Measurements from ENCODE around the gene GLTP.
A peak's percentile ranks its signal among the peaks of the same experiment; 100 is the strongest.
"Not testable (repeated sequence)": the region's sequence is repeated elsewhere in the genome, so short reads cannot be mapped to it uniquely, and the experiment has no call there.

Gene GLTP, protein sequence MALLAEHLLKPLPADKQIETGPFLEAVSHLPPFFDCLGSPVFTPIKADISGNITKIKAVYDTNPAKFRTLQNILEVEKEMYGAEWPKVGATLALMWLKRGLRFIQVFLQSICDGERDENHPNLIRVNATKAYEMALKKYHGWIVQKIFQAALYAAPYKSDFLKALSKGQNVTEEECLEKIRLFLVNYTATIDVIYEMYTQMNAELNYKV

DNA sequence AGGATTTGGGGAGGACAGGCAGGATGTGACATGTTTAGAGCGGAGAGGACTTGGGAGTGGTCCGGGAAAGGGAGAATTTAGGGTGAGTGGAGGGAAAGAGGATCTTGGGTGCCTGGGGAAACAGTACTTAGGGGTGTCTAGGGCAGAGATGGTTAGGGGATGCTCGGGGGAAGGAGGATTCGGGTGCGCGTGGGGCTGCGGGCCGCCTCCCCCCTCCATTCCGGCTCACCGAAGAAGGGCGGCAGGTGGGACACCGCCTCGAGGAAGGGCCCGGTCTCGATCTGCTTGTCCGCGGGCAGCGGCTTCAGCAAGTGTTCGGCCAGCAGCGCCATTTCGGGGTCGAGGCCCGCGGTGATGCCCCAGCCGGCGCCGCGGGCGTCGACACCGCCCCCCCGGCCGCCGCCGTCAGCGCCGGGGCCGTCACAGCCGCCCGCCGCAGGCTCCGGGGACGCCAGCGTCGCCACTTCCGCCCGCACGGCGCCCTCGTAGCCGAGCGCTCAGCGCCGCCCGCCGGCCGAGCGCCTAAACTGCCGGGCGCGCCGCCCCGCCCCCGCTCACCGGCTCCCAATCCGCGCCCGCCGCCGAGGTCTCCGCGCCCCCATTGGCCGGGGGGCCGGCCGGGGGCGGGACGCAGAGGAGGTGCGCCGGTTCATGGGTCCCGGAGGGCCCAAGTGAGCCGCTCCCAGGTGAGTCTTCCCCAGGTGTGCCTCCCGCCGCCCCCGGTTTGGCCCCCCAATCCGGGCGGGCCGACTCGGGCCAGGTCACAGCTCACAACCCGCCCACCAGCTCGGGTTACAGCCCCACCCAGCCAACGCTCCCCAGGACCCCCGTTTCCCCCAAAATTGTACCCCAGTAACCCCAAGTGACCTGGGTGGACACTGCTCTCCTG is at the start of gene GLTP:
Gene GLTP, minus strand, starts transcription at position 499 of the 889 bp plus-strand sequence. Its CDS starts 167 bp downstream, at position 332.
- DNase-seq = peak; percentile 58 to 70

DNA sequence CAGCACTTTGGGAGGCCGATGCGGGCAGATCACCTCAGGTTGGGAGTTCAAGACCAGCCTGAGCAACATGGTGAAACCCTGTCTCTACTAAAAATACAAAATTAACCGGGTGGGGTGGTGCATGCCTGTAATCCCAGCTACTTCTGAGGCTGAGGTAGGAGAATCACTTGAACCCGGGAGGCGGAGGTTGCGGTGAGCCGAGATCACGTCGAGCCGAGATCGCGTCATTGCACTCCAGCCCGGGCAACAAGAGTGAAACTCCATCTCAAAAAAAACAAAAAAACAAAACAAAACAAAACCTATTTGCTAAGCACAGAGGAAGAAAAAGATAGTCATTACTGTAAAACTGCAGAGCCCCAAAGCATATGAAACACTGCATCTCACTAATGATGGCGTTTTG is 49.0 kb upstream of the GLTP start:
- DNase-seq = not testable (repeated sequence)

DNA sequence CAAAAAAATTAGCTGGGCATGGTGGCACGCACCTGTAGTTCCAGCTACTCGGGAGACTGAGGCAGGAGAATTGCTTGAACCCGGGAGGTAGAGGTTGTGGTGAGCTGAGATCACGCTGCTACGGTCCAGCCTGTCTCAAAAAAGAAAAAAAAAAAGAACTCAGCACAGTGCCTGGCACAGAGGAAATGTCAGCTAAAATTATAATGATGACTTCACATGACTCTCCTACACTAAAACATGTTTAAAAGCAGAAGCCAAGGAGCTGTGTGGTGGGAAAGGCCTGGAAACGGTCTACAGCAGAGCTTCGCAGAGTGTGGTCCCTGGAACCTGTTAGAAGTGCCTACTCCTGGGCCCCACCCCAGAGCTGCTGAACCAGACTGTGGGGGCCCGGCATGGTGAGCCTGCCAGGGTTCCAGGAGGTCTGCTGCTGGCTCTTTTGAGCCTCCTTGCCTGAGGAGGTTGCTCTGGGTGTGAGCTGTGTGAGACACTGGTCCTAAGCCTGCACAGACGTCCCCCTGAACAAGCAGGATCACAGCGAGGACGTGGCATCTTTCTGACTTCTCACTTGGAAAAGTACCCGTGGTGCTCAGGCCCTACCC is 47.8 kb upstream of the GLTP start:
- DNase-seq = no peak

- peak in 1 of 2 experiments; percentile 30 for DNase-seq
Observed at GRCh38 chr12:109927622-109928021, 47.3 kb upstream of the GLTP start.

- DNase-seq = no peak
Observed at GRCh38 chr12:109926488-109927210, 46.3 kb upstream of the GLTP start.

DNA sequence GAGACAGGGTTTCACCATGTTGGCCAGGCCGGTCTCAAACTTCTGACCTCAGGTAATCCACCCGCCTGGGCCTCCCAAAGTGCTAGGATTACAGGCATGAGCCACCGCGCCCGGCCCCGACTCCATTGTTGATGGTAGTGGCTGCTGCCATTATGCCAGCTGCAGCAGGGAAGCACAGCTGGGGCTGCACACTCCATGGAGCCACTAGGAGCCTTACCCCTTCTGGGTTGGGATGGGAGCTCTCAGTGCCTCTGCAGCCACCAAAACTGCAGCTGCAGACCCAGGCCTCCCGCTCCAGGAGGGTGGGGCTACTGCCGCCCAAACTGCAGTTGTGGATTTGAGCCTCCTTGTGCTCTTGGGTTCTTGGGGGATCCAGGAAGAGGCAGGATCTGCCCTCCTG is 45.7 kb upstream of the GLTP start:
- DNase-seq = no peak

- DNase-seq = no peak
Observed at GRCh38 chr12:109925185-109925840, 45.0 kb upstream of the GLTP start.

DNA sequence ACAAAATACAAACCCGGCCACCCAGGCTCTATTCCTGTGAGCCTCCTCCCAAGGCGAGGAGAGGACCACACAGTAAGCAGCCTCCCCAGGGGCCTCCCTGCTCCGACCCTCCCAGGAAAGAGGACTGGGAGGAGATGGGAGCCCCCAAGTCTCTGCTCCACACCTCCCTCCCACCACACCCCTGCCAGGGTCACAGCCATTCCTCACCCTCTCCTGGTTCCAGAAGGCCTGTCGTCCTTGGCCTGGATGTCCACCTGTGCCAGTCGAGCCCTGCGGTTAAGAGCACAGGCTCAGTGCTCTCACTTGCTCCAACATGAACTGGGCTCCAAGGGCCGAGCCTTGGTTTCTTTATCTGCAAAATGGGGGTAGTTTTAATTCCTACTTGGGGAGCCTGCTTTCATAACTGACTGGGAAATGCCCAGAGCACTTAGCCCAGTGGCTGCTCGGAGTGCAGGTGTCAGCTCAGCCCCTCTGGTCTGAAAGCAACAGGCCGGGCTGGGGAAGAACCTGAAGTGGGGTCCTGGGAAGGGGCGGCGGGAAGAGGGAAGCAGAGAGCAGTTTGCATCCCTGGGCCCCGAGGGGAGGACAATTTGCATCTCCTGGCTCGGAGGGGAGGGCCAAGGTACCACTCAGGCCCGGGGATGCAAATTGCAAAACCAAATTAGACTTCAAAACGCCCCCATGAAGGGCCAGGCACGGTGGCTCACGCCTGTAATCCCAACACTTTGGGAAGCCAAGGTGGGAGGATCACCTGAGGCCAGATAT is 43.3 kb upstream of the GLTP start:
- no peak for DNase-seq

DNA sequence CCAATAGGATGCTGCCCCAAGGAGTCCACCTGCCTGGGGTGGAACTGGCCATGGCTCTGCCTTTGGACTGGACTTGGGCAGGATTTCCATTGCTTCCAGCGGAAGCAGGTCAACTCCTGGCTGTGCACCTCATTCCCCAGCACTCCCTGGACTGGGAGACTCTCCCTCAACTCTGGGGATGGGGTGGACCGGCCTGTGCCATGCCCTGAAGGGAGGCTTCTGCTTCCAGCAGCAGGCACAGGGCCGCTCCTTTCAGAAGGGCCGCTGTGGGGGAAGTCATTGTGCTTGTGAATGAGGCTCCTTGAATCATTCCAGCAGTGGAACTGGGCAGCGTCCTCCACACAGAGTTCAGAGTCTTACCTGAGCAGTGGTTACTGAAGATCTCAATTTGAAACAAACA is 42.7 kb upstream of the GLTP start:
- no peak for DNase-seq

- no peak for DNase-seq
Observed at GRCh38 chr12:109921982-109922381, 41.6 kb upstream of the GLTP start.

DNA sequence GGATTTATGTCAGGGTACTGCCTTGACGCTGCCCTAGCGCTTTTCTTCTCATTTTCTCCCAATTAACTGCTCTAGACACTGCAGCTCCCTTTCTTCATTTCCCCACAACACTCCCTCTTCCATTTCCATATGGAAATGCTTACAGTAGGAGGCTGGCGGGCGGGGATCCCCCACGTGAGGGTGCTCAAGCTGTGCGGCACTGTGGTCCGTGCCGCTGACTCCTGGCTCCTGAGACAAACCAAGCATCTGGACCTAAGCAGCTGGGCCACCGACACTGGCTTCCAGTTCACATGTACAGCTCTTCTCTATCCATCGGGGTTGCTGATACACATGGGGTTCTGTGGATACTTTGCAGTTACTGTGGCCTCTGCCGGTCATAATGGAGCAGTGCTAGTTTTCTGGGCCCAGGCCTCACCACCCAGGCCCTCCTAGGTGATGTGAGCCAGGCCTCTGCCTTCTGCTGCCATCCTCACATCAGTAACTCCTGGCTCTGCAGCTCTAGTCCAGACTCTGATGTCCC is 40.0 kb upstream of the GLTP start:
- no peak for DNase-seq

- no peak for DNase-seq
Observed at GRCh38 chr12:109919456-109919855, 39.1 kb upstream of the GLTP start.

- DNase-seq = no peak
Observed at GRCh38 chr12:109916045-109916444, 35.7 kb upstream of the GLTP start.

- no peak for DNase-seq
Observed at GRCh38 chr12:109915171-109916040, 35.1 kb upstream of the GLTP start.

GRCh38 chr12:109914461-109914860 is 34.1 kb upstream of the GLTP start:
- DNase-seq = no peak

GRCh38 chr12:109912855-109913321 is 32.5 kb upstream of the GLTP start:
- DNase-seq = no peak

DNA sequence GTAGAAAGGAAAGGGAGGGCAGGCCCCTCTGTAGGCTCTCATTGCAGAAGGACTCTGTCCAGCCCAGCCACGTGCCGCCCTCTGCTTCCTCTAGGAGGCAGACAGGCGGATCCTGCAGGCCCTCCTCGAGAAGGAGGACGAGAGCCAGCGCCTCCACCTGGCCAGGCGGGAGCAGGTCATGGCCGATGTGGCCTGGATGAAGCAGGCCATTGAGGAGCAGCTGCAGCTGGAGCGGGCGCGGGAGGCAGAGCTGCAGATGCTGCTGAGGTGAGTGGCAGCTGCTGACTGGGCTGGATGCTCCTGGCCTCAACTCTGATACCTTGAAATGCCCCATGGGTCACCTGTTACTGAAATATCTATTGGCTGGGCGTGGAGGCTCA is 30.6 kb upstream of the GLTP start:
- DNase-seq = peak in 1 of 2 experiments; percentile 30

DNA sequence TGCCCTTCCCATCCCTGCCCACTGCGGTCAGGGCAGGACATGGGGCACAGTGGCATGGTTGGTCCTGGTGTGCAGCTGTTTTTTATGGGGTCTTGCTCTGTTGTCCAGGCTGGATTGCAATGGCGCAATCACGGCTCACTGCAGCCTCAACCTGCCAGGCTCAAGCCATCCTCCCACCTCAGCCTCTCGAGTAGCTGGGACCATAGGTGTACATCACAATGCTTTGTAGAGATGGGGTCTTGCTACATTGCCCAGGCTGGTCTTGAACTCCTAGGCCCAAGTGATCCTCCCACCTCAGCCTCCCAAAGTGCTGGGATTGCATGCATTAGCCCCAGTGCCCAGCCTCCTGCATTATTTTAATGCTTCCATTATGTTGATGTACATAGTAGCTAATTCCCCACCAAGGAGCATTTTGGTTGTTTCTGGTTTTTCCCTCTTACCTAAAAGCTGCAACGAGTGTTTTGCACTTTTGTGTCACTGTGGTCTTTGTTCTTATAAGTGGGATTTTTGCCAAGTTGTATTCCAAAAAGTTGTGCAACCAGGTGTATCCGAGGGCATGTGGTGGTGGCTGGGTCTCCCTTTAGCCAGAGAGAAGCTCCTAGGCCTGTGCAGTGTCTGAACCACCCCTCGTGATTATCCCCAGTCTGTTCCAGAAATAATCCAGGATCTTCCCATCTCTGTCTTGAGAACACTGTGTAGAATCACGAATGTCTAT is 30.1 kb upstream of the GLTP start:
- no peak for DNase-seq

DNA sequence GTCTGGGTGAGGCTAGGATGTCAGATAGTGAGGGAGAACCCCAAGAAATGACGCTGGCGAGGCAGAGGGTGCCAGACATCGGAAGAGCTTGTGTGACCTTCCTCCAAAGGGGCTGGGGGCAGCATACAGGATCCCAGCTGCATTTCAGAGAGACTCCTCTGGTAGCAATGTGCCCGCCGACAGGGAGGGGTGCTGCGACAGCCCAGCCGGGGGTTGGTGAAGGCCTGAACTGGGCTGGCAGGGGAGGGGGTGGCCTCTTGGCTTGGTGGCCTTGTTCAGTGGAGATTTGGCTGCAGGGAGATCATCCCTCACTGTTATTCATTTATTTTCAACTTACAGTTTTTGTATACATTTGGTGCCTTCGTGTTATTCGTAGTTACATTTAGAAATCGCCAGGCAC is 25.0 kb upstream of the GLTP start:
- DNase-seq = no peak

GRCh38 chr12:109902891-109903418 is 22.6 kb upstream of the GLTP start:
- DNase-seq = no peak
